T-helper 2 cell treated with Interferon-gamma antibody and Interleukin-4, amounts not matched to agents 100 ng/mL and 5 ng/mL, for 36 hours (primary cell): ENCODE measurements around the gene GRM5. TPM values are rescaled to one million over a fixed set of nuclear protein-coding genes. Genes with fewer than 3 reads are reported as not detected.
"Not testable (repeated sequence)": the region's sequence is repeated elsewhere in the genome, so short reads cannot be mapped to it uniquely, and the experiment has no call there.

Source experiments
- intact Hi-C: fragments of 100-400 bp; cut with micrococcal nuclease; formaldehyde crosslinking; loops from one replicate; pipeline ENCODE4 v1.15.1; 2023
- total RNA-seq: library from RNA; stranded (reverse); gene quantifications from 2 replicates; pipeline ENCODE4 v1.2.3, GENCODE V29; 2022

Gene GRM5
- total RNA-seq, 1 donor from 2014 or later = not detected

DNA sequence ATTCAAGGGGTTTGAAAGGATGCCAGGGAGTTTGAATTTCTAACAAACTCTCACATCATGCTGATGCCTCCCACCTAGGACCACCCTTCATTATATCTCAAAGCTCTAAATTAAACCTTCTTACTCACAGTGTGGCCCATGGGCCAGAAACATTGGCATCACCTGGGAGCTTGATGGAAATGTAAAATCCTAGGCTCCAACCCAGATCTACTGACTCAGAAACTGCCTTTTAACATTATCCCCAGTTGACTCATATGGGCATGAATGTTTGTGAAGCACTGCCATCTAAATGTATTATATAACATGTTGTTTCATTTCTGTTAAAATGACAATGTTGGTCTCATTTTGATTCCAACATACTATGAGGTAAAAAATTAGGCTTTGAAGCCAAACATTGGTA lies 90.3 kb downstream of the GRM5 start:
- intact Hi-C loops = not testable (repeated sequence)

DNA sequence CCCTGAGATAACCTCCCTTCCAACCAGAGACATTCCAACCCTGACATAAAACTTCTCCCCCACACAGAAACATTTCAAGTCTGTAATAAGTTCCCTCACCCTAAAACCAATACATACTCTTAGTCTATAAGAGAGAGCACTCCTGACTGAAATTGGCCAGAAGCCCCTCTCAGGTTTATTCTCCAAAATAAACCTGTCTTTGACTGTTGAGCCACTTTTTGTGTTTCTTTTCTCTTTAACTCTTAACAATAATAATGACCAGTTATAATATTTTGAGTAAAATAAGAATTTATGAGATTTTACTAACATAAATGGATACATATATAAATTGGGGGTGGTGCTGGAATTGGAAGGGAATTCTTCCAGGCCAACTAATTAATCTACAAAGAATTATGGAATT lies 93.6 kb downstream of the GRM5 start:
- intact Hi-C loops = no loop called here

DNA sequence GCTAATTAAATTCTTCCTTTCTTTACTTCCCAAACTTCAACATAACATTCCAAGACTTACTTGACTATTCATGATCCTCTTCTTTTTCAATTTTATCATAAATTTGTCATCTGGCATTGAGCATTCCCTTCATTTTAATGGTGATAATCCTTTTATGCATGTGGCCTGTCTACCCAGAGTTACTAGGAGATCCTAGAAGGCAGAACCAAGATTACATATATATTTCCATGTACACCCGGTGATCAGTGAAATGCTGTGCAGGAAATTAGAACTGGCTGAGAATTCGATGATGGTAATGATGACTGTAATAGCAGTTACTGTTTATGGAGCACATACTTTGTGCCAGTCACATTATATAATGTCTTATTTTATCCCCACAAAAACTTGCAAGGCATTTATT lies 104.2 kb downstream of the GRM5 start:
- intact Hi-C loops = not testable (repeated sequence)

DNA sequence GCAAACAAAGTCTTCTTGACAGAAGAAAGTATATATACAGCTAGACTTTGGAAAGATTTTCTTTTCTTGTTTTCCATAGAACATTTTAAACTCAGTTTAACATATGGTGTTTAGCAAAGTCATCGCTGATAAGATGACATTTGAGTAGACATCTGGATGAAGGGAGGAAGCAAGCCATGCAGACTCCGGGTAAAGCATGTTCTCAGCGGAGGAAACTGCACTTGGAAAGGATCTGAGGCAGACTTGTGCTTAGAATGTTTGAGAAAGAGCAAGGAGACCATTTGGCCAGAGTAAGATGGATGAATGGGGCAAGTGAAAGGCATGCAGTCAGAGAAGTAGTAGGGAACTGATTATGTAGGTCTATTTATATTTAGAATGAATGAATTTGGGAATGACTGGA lies 105.9 kb downstream of the GRM5 start:
- intact Hi-C loops = not testable (repeated sequence)

DNA sequence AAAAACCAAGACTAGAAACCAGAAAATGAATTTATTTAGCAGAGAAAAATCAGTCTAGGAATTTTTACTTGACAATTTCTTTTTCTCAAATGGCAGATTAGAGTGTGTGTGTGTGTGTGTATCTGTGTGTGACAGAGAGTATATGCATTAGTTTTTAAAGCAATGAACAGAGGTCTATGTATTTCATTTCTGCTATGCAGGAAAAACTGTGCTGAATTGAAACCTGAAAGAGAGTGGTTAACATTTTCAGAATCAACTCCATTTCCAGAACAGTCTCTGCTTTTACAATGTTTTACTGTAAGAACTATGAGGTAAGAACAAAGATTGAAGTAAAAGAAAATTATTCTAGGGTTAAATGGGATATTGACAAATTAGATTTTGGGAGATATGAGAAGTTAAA lies 114.8 kb downstream of the GRM5 start:
- intact Hi-C loops = no loop called here

DNA sequence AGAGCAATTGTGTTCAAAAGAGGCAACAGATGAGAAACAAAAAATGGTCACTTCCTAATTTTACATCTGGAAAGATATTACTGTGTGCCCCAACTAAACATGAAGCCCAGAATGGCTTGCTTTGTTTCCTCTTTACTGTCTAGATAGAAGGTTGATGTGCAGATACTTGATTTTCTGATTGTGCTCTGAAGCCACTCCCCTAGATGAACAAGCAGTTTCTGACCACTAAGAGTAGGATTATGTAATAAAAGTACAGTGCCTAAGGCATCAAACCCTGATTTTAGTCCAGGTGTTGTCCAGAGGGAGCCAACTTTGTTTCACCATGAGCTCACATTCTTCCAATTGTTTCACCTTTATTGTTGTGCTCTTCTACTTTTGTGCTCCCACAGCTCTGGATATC lies 116.9 kb downstream of the GRM5 start:
- intact Hi-C loops = not testable (repeated sequence)

DNA sequence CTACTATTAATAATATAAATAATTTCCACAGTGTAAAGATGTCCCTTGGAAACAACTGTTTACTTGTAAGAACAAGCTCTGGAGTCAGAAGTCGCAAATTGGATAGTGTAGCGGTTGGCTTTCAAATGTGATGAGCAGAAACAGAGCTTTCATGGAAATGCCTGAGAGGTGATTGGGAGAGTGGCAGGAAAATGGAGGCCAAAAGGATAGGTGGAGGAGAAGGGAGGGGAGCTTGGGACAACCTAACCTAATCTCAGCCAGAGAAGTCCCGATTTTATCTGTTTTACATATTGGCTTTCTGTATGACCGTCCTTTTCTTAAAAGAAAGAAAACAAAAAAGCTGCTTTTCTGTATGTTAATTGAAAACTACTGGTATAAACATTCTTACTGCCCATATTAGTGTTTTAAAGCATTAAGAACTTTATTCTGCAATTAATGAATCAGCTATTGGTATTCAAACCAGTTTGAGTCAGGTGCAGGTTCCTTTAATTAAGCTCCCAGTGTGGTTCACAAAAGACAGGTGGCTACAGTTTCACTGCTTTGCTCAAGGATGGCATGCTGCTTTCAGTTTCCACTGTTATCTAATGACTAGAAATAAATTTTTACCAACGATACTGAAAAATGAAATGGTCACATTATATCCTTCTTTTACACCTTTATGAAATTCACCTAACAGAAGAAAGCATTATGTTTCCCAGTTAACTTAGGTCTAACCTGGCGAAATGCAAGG lies 117.8 kb downstream of the GRM5 start:
- intact Hi-C loops = not testable (repeated sequence)

DNA sequence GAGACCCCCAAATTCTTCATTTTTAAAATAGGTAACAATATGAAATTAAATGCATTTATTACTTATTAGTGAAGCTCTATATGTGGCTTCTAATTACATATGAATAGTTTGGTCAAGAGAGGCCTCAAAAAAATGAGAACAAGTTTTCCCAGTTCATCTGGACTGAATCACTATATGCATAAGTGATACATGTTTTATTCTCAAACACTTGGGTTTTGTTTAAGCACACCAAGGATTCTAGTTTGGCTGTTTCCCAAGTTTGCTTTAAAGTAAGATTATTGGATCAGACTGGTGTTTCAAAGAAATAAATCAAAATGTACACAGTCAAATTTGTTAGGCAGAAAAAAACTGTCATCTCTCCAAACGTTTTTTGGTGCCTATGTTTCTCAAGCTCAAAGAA lies 136.1 kb downstream of the GRM5 start:
- intact Hi-C loops = not testable (repeated sequence)

DNA sequence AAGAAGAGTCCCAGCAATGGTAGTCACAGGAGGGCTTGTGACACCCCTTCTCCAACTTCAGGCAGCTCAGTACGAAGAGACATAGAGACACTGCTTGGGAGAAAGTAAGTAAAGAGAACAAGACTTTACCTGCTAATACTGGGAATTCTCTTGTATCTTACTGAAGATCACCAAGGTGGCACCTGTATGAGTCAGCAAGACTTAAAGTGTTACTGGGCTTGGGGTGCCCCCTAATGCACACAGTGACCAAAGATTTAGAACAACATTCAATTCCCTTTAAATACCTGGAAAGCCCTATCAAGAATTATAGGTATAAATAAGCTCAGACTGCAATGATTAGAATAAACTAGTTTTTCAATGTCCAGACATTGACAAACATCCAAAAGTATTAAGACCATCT lies 148.7 kb downstream of the GRM5 start:
- intact Hi-C loops = not testable (repeated sequence)

DNA sequence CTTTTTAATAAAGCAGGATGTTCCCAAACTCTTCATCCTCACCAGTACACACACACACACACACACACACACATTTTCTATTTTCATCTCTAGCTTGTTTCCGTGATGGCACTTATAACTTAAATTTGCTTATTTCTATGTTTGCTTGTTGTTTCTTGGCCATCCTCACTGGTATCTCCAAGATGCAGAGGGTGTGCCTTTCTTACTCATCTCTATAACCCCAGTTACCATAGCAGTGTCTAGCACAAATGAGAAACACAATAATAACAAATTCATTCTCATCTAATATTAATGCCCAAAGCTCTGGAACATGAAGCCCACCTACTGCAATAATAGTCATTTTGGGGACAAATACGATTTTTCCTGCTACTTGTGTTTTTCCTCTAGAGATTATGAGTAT lies 156.3 kb downstream of the GRM5 start:
- intact Hi-C loops = no loop called here

DNA sequence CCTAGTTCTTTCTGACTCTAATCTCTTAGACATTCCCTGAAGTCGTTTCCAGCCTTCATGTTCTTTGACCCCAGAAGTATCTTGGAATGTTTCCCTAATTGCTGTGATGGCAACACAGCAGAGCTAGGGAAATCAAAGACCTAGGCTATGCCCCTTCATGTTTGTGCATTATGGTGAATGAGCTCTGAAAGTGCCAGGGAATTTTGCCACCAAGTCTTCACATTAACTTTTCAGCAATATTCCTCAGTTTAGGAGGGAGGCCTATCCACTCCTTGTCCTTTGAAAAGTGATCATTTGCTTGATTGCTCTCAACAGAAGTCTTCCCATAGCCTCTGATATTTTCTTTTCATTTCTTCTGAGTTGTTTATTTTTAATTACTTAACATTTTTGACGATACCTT lies 164.3 kb downstream of the GRM5 start:
- intact Hi-C loops = not testable (repeated sequence)

DNA sequence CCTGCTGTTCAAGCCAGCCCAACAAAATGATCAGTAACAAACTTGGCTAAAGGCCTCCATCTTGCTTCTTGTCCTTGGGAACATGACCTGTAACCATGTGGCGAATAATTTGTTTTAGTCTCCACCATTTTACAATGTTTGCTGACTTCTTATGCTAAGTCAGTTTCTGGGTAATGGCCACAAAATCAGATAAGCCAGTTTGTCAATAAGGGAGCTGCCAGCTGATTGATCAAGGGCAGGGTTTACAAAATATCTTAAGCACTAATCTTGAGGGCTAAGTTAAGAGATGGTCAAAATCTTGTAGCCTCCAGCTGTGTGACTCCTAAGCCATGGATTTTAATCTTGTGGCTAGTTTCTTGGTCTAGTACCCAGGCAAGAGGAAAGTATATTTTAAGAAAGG lies 176.9 kb downstream of the GRM5 start:
- intact Hi-C loops = not testable (repeated sequence)

DNA sequence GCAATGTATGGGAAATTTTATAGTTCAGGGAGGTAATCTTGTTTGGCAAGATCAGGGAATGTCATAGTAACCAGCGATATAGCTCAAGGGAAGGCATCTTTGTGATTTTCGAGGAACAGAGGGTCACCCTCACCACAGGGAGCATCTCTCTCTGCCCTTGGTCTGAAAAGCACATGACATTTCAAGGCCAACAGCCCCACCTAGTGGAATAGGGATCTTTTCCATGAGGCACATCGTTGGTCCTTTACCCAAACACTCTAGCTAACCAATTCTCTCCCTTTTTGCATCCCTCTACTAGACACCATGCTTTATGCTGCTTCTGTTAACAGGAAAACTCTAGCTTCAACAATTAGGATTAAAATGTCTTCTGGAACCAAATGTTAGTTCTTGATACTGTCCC lies 179.0 kb downstream of the GRM5 start:
- intact Hi-C loops = loop anchor here (2.0 kb wide), 2 partner anchors 334 to 784 kb away; no protein-coding TSS in a partner anchor

DNA sequence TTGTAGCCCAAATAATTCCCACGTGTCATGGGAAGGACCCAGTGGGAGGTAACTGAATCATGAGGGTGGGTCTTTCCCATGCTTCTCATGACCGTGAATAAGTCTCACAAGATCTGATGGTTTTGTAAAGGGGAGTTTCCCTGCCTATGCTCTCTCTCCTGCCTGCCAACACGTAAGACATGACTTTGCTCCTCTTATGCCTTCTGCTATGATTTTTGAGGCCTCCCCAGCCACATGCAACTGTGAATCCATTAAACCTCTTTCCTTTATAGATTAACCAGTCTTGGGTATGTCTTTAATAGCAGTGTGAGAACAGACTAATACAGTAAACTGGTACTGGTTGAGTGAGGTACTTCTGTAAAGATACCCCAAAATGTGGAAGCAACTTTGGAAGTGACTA lies 183.0 kb downstream of the GRM5 start:
- intact Hi-C loops = not testable (repeated sequence)

DNA sequence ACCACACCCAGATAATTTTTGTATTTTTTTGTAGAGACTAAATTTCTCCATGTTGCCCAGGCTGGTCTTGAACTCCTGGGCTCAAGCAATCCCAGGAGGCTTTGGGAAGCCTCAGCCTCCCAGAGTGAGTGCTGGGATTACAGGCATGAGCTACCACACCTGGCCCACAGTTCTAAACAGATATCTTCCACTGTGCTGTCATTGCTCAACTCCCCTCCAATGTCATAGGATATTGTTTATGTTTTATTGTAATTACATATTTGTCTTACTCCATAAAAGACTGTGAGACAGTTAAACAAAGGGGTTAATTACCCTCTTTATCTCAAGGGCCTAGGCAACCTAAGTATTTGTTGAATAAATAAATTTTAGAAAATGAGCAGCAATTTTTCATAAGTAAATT lies 204.2 kb downstream of the GRM5 start:
- intact Hi-C loops = no loop called here

DNA sequence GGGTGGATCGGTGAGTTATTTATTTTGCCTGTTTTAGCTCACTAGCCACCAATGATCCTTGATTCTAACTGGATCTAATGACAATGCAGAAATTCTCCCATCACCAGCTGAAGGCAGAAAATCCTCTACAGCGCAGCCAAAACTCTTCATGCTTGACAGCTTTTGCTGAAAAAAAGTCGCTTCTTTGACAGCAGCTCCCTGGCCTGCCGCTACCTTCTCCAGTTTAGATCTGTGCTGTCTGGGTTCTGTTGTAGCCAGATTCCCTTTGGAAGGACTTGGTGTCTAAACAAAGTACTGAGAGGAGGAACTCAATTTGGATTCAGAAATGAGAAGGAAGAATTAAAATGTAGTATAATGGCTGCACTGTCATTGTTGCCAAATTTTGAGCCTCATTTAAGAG lies 205.4 kb downstream of the GRM5 start:
- intact Hi-C loops = not testable (repeated sequence)

DNA sequence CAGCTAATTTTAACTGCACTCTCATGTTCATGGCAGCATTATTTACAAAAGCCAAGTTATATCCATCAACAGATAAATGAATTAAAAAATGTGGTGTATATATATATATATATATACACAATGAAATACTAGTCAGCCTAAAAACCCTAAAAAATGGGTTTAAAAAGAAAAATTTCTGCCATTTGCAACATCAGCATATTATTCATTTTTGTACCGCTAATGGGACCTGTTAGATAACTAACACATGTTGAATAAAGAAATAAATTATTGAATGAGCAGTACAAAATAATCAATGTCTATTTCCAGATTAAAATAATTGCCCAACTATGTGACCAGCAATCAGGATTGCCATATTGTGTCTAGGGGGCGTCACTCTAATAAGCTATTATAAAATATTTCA lies 211.8 kb downstream of the GRM5 start:
- intact Hi-C loops = not testable (repeated sequence)

DNA sequence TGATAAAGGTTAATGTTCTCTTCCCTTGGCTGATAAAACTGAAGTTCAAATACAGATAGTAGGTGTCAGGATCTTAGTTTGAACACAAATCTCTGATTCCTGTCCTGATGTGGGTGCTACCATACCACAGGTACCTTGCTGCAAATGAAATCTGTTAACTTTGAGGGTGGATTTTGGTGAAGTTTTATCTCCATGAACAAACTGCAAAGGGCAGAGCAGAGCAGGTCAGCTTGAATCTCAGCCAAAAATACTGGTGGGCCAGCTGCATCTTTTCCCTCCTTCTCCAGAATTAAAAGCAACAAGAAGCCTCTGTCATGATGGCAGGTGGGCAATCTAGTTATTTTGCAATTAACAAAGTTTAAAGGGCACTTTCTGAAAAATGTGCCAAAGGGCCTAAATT lies 214.2 kb downstream of the GRM5 start:
- intact Hi-C loops = not testable (repeated sequence)

DNA sequence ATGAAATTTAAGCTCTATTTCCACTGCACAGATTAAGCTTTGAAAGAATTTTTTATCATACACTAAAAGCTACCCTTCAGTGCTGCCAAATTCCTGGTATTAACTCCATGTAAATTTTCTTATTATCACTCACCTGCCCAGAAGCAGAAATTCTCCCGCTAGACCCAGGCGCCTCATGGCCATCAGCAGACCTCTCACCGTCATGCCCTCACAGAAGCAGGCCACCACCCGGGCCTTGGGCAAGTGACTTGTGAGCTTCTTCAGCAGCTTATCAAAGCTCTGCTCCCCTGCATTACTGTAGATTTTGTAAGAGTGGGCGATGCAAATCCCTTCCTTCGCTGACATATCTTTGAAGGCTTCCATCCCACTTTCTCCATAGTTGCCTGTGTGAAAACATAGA lies 216.0 kb downstream of the GRM5 start:
- intact Hi-C loops = loop anchor here (10.0 kb wide), 1 partner anchor 495 kb away; no protein-coding TSS in a partner anchor

DNA sequence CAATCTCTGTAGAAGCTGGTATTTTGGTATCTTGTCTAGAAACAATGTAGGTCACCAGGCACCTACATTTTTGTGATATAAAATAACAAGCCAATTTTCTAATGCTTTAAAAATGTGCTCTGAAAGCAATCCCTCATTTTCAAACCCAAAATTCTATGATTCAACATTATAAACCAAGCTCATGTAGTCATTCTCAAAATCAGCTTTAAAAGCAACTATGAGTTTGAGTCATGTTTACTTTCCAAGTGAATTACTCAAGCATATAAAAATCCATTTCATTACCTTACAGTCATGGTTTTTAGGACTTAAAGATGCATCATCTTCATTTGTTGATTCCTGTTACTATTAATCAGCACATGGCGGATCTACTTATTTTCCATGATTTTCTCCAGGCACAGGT lies 216.4 kb downstream of the GRM5 start:
- intact Hi-C loops = loop anchor here (10.0 kb wide), 1 partner anchor 495 kb away; no protein-coding TSS in a partner anchor

DNA sequence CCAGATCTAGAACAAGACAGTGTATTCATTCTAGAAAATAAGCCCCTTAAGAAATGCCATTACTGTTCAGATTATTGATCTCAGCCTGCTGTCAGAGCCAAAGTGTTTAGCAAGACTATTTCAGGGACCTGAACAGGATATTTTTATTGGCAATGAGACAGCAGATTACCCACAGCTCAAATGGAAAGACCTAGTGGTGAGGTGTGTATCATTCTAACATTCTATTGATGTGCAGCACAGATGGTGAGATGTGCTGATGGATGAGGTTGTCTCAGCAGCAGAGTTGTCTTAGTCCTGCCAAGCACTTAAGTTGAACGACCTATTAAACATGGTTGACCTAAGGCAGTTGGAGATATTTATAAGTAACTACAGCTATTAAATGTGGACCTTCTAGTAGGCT lies 219.5 kb downstream of the GRM5 start:
- intact Hi-C loops = loop anchor here (10.0 kb wide), 1 partner anchor 491 kb away; no protein-coding TSS in a partner anchor

DNA sequence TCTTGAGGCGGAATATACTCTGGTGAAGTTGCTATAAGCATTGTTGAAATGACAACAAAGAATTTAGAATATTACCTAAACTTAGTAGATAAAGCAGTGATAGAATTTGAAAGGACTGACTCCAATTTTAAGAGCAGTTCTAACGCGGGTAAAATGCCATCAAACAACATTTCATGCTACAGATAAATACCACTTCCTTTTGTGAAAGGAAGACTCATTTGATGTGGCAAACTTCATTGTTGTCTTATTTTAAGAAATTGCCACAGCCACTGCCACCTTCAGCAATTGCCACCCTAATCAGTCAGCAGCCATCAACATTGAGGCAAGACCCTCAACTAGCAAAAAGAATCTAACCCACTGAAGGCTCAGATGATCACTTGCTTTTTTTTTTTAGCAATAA lies 220.8 kb downstream of the GRM5 start:
- intact Hi-C loops = loop anchor here (10.0 kb wide), 1 partner anchor 490 kb away; no protein-coding TSS in a partner anchor

DNA sequence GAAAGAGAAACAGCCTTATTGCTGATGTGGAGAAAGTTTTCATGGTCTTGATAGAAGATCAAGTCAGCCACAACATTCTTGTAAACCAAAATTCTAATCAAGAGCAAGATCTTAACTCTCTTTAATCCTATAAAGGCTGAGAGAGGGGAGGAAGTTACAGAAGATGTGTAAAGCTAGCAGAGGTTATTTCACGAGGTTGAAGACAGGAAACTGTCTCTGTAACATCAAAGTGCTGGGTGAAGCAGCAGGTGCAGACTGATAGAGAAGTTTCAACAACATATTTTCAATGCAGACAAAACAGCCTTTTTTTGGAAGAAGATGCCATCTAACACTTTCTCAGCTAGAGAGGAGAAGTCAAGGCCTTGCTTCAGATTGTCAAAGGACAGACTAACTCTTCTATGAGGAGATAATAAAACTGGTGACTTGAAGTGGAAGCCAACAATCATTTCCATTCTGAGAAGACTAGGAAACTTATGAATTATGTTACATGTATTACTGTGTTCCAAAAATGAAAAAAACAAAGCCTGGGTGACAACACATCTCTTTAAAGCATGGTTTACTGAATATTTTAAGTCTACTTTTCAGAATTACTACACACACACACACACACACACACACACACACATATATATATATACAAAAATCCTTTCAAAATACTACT lies 221.9 kb downstream of the GRM5 start:
- intact Hi-C loops = loop anchor here (1.0 to 10.0 kb wide), 2 partner anchors 31 to 489 kb away; no protein-coding TSS in a partner anchor
